Cerebellar cortex (tissue), 1 donor: ENCODE measurements around the gene SLC19A1.
A peak's percentile ranks its signal among the peaks of the same experiment; 100 is the strongest.
"Not testable (repeated sequence)": the region's sequence is repeated elsewhere in the genome, so short reads cannot be mapped to it uniquely, and the experiment has no call there.

Source experiments
- DNase-seq: peaks from one replicate; pipeline ENCODE4 v3.0.0-alpha.2; 2015; ENCODE audit warnings: low spot score

The SLC19A1 gene

DNA sequence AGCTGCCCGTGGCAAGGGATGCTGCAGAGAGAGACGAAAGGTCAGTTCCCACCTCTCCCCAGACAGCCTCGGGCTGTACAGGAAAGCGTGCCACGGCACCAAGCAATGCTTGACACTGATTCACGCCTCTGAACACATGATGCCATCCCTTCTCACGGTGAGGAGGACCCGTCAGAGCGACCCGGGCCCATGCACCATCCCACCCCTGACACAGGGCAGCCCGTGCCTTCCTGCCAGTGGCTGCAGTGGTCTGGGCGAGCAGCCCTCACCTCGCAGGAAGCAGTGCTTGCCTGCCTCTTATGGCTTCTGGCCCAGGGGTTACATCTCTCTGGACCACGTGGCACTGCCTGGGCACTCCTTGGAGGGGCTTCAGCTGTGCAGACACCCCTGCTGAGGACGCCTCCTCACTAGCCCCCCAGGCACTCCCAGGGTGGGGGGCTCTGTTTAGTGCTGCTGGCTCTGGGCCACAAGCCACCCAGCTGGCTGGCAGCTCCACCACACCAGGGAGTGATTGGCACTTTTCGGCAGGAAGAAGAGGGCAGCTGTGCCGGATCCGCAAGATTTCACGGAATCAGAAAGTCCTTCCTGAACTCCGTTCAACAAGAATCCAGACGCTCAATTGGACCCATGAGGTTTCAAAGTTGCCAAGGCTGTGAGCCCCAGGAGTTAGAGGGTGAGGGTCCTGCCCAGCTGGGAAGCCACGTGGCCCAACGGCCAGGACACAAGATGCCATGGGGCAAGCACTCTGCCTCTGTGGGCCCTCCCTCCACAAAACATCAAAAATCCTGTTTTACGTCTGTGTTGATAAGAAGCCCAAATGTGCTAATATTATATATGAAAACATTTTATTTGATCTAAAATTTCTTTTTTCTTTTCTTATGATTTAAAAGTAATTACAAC is 34.8 kb upstream of the SLC19A1 start:
- no peak for DNase-seq

DNA sequence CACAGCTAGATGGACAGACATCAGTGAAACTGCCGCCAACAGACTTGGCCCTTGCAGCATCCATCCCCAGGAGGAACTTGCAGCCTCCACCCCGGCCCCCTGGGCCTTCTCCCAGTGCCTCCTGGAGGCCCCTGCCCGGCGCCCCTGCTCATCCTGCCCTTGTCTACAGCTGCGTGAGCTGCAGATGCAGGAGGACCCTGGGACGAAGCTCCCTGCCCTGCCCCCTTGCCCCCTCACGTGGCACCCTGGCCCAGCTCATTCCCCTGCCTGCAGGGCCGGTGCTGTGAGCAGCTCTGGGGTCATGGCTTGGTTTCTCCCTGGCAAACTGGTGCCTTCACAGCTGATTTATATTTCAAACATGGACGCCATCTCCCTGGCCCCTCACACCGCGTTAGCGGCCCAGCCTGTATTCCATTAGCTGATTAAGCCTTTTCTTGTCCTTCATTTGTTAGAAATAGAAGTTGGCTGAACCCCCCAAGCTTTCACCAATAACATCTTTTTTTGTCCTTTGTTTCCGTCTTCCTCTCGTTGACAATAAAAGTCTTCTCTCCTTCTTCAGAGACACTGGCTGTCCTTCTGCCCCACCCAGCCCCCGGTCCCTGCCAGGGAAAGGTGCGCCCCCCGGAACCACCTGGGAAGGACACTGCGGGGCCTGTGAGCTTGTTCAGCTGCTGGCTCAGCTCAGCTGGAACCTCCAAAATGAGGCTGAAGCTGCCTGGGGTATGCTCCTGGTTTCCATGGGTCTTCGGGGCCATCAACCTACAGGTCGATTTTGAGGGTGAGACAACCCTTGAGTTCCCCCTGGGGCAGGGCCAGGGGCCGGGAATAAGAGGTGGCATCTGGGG is 34.0 kb upstream of the SLC19A1 start:
- no peak for DNase-seq

DNA sequence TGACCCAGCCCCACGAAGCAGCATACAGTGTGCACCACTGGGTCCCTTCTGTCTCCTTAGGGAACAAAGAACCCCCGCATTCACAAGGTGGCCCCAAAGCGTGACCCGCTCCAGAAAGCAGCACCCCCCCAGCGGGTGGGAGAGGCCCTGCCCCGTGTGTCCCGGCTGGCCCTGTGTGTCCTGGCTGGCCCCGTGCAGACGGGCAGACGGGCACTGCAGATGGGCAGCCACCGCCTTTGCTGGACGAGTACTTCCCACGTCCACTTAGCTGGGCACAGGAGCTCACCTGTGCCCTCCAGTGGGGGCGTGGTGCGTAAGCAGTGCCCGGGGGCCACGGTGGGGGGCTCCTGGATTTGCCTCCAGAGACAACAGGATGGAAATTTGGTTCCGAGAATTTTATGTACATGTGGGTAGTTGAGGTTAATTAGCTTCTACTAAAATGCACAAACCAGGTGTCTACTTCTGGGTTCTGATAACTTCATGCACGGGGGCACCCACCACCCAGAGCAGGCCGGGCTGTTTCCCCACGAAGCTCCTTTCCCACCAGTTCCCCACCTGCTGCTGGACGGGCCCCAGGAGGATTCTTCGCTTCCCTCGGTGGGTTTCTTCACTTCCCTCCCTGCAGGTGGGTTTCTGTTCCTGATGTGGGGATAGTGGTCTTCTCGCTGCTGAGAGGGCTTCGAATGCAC is 33.2 kb upstream of the SLC19A1 start:
- DNase-seq = no peak

DNA sequence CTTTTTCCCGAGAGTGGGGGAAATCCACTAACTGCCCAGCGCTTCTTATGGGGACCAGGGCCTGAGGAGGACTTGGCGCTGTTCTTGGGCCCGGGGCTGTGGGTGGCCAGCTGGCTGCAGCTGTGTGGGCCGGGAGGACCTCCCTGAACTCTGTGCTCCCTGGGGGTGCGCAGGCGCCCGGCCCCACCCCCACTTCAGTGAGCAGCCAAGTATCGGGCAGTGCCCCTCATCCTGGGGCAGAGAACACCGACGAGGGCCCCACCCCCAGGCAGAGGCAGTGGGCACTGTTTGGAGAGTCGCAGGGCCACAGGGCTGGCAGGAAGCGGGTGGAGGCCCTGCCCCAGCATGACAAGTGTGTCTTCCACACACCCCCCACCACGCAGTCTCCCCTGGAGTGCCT is 32.5 kb upstream of the SLC19A1 start:
- no peak for DNase-seq

DNA sequence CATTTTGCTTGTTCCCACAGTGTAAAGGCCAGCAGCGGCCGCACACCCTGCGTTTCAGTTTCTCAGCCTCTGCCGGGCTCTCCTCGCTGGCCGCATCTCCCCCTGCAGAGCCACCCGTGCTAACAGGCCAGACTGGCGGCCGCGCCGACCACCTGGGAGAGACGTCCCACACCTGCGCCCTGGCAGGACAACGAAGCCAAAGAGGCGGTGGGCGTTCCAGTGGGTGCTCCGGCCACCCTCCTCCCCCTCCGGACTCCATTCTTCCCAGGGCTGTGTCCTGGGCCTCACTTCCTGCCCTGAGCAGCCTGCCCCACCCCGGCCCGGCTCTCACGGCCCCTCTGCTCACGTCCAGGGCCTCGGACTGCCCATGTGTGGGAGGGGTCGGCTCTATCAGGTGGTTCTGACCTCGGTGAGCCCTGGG is 31.9 kb upstream of the SLC19A1 start:
- DNase-seq = no peak

DNA sequence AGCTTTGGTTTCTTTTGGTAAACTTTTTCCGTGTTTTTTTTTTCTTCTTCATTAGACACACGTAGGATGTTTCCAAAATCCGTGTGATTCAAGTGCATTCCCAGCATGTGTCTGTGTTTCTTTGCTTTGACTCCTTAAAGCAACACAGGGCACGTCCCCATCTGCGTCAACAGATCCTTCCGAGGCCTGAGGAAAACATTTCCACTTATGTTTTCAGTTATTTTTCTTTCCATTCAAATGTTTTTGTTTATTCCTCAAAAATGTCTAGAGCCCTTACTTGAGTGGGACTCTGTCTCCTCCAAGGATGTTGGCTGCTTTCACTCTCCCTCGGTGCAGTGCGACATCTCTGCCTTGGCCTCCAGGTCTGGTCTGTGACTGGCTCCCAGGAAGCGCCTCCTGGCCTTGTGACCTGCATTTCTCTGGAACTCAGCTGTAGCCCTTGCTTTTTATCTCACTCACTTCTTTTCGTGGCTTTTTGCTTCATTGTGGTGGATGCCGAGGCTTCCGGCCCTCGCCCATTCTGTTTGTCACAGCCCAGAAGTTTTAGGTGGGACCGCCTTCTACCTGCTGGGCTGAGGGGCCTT is 31.3 kb upstream of the SLC19A1 start:
- no peak for DNase-seq

DNA sequence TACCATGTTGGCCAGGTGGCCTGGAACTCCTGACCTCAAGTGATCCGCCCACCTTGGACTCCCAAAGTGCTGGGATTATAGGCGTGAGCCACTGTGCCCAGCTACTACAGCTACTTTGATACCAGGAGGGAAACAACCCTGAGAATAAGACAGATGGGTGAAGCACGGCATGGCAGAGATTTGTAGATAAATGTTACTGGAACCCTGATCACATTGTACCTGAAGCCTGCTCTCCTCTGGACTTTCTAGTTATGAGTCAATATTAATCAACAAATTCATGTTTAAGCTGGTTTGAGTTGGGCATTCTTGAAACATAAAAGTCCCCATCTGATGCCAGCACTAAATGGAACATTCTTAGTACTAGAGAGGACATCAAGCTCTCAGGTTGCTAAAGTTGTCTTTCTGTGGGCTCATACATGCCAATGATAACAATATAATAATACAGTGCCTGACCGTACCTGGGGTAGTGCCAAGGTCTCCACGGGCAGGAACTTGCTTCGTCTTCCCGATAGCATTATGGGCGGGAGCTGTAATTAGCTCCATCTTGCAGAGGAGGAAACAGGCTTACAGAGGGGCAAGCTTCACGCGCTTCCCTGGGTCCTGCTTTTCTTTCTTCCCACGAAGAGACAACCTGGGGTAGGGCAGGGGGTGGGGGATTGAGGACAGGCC is 30.7 kb upstream of the SLC19A1 start:
- no peak for DNase-seq

DNA sequence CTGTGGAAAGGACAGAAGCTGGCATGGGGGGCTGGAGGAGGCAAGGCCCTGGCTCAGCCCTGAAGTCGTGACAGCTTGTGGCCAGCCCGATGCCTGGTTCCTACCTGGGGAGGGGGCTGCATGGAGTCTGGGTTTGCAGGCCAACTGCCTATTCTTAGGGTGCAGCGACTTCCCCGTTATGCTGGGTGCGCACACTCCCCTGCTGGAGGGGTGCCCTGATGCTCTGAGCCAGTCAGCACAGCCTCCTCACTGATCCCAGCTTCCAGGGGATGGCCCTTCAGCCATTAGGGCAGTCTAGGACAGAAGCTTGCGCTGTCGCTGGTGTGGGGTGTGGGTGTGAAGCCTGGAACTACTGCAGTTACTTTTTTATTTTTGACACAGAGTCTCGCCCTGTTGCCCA is 30.0 kb upstream of the SLC19A1 start:
- DNase-seq = no peak

DNA sequence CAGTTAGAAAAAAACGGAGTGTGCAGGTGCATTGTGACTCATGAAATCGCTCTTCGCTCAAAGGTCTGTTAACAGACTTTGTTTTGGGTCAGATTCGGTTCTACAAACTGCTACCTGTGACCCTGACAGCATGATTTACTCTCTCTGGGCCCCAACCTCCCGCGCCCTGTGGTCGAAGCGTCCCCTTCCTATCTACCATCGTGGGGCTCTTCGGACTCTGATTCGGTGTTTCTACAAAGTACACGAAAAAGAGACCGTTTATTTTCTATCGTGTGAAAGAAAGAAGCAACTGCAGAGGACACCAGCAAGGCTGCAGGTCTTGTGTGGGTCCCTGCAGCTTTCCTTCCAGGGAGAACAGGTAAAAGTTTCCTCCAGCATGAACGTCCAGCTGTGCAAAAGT is 29.4 kb upstream of the SLC19A1 start:
- no peak for DNase-seq

DNA sequence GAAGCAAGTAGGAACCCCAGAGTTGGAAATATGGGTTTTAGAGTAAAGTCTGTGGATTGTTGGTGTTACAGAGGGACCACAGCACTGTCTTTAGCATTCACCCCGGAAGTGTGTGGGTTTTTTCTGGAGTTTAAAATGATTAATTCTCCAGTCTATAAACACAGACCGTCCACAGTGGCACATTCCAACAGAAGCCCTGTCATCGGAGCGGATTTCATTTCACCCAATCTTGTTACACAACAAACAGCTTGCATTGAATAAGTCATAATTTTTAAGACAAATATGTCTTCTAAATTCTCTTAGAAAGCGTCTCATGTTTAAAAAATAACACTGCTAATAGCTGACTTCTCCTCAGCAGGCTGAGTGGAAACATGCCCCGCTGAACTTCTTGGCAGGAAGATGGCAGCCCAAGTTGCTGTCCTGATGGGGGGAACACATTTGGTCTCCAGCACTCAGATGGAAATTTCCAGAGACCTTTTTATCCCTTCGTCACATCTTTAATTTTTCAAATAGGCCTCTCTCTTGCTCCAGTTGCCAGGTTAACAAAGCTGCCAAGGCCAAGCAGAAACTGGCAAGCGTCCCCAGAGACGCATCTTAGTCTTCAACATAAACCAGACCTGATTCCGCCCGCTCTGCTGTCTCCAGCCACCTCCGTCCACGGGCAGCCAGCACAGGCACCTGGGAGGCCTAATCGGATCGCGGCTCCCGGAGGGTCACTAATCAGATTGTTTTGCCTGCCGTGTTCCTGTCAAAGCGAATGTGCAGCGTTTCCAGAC is 28.8 kb upstream of the SLC19A1 start:
- DNase-seq = peak; percentile 76

DNA sequence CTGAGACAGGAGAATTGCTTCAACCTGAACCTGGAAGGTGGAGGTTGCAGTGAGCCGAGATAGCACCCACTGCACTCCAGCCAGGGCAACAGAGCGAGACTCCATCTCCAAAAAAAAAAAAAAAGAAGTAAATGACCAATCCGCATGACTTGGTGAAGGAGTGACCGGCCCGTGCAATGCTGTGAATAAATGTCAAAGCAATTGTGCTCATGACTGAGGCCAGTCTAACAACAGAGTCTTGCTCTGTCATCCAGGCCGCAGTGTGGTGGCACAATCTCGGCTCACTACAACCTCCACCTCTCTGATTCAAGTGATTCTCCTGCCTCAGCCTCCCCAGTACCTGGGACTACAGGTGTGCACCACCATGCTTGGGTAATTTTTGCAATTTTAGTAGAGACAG is 27.8 kb upstream of the SLC19A1 start:
- no peak for DNase-seq

DNA sequence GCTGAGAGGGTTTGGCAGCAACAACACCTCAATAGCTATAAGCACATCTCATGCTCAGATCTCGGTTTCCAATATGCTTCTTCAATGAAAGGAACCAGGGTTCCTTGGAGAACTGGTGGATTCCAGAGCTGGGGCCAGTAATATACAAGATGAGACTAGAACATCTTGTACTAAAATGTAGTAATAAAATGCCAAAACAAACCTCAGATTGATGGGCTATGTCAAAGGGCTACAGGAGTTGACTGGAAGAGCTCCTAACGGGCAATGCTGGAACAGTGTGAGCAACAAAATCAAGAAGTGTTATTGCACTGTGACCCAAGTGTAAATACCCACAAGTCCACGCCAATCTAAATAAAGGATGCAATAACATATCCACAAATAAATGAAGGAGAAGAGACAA is 26.1 kb upstream of the SLC19A1 start:
- DNase-seq = no peak

DNA sequence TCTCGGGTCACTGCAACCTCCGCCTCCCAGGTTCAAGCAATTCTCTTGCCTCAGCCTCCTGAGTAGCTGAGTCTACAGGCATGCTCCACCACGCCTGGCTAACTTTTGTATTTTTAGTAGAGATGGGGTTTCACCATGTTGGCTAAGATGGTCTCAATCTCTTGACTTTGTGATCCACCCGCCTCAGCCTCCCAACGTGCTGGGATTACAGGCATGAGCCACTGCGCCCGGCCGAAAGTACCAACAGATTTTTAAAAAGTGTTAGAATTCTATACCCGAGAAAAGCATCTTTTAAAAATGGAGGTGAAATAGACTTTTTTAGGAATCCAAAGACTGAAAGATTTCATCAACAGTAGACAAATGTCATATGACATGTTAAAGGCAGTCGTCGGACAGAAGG is 21.9 kb upstream of the SLC19A1 start:
- DNase-seq = not testable (repeated sequence)

DNA sequence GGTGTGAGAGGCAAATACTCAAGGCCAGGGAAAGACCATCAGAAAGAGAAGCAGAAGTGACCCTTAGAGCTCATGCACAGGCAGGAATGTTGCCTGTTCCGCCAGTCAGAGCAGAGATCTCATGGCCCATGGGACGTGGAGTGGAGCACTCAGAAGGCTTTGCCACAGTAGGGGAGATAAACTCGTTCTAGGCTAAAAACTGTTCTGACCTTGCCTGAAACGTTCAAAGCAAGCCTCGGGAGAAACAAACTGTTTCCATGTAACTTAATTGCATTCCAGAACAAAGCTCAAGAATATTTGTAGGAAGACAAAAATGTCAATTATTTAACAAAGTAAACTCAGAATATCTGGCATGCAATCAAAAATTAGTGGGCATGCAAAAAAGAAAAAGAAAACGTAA is 20.7 kb upstream of the SLC19A1 start:
- no peak for DNase-seq

DNA sequence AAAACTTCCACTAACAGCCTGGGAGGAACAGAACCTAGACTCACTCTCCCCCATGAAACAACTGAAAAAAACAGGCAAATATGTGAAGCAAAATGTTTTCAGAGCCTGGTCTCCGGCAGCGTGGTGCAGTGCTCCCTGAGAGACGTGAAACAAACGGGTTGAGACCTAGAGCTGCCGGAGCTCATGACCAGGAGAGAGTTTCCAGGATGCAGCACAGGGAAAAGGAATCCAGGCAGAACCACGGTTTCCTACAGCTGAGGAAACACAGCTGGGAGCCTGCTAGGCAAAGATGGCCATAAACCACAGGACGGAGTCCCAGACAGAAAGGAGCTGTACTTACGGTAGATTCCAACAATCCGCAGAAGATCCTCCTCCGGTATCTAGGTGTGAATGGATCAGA is 20.2 kb upstream of the SLC19A1 start:
- no peak for DNase-seq

DNA sequence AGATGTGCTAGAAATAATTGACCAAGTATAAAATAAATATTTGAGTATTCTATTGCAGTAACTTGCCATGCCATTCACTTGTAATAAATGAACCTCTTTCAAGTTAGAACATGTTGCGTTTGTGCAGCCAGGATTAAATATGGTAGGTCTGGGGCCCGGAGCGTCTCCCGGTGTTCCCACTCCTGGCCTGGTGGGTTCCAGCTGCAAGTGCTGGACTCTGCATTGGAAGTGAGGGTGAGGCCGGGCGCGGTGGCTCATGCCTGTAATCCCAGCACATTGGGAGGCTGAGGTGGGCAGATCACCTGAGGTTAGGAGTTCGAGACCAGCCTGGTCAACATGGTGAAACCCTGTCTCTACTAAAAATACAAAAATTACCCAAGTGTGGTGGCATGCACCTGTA is 19.0 kb upstream of the SLC19A1 start:
- DNase-seq = not testable (repeated sequence)

DNA sequence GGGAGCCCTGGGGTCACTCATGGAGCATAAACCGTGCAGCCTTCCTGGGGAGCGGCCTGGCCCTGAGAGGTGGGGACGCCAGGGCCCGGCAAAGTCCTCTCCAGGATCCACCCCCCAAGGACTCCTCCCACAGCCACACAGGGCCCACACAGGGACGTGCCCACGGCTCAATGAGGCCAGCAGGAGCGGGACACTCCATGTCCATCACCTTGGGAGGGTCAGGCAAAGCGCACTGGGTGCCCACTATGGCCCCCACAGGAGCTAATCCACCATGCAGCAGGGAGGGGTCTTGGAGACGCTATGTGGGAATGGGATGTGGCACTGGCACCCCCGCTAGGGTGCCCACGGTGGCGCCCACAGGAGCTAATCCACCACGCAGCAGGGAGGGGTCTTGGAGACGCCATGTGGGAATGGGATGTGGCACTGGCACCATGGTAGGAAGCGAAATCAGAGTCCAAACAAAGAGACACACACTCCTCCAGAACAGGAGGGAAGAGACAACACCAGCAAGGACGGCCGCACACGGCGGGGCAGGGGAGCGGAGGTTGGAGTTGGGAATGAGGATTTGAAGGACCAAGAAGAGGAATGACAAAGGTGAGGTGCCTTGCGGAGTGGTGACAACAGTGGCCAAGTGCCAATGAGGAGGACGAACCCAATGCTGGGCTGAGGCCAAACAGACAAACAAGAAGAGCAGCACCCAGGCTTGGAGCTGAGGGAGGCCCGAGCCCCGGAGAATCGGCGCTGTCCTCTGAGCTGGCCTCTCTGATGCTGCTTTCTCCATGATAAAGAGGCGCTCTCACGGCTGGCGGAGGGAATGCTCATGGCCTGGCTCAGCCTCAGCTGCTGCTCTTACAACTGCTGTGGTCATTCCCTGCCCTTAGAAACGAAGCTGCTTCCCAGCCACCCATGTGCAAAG is 18.1 kb upstream of the SLC19A1 start:
- DNase-seq = no peak

DNA sequence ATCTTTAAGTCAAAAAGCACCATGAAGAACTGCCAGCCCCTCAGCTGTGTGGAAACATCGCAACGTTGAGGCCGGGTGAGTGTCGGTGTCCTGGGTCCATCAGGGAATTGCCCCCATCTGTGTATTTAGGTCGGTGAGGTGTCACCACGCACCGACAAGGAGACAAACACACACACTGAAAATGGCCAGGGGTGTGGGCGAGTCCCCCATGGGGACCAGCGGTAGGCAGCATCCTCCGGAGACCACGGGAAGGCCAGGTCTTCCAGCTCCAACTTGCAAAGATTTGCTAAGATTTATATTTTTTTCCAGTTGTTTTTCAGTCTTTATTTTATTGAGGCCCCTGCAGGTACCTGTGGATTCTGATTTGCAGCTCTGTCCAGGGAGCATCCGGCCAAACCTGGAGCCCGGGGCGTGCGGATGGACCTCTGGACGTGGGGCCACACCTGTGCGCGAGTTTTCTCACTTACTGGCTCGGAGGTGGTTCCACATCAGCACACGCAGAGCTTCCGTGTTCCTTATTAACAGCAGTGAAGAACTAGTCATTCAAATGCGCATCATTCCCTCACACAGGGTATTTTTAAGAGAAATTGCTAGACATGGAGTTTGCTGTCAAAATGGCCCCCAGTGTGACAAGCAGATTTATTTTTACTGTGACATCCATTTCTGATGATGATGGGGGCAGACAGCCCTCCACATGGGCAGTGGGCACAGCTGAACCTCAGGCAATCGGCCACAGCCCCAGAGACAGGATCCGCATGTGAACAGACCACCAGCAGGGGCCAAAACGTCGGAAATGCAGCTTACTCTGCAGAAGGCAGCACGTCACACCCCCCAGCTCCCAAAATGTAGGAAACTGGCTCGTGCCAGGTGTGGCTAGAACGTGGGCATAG is 17.2 kb upstream of the SLC19A1 start:
- DNase-seq = no peak
